ENCODE results near the gene MRPL53.

- no peak for TF ChIP-seq CTCF (IDR thresholded peaks at IDR 0.05; ENCODE audit: insufficient read depth, low read length)
- no peak for TF ChIP-seq GABPA (IDR thresholded peaks at IDR 0.05; ENCODE audit: low read depth)
- TF ChIP-seq POLR2AphosphoS5 (IDR thresholded peaks at IDR 0.05; ENCODE audit: low read depth) = no peak
- no peak for TF ChIP-seq REST (IDR thresholded peaks at IDR 0.05; ENCODE audit: insufficient replicate concordance, low read depth)
Measured at GRCh38 chr2:74440378-74441169, 31.9 kb downstream of the MRPL53 start.
